ENCODE measurements around the gene TOP2A. TPM values are rescaled to one million over a fixed set of nuclear protein-coding genes. Genes with fewer than 3 reads are reported as not detected.

TOP2A gene
- total RNA-seq, 1 experiment from 2014 or later, result 235 TPM

GRCh38 chr17:40343219-40344119 is 74.2 kb downstream of the TOP2A start:
- Histone ChIP-seq H3F3A (ENCODE audit: insufficient read depth, low read depth) (peaks cover 23% of the 10 kb centered on the region), H3K36me3 (ENCODE audit: low read depth) (no peaks in the 10 kb centered on the region), H3K9me2 (ENCODE audit: insufficient read depth) (no peaks in the 10 kb centered on the region), H3K79me2 (ENCODE audit: low read depth) (peaks cover 38% of the 10 kb centered on the region), H2AFZ (no peak overlapping the region), H3K27ac (no peak overlapping the region), H3K27me3 (ENCODE audit: insufficient read depth, low read depth) (no peaks in the 10 kb centered on the region), H3K4me3 (no peak overlapping the region), H3K9me3 (ENCODE audit: insufficient read depth, low read depth) (no peaks in the 10 kb centered on the region), H3K4me2 (peak overlapping the region; percentile 82), H4K20me1 (ENCODE audit: insufficient read depth) (no peaks in the 10 kb centered on the region; the same call in 1 of the 2 replicates), H3K4me1 (replicated peaks; ENCODE audit: insufficient read depth) (peaks cover 12% of the 10 kb centered on the region; the same call in 1 of the 2 replicates)
- intact Hi-C loops (cut with micrococcal nuclease; ENCODE audit: unreplicated experiment), result no loop called here
- TF ChIP-seq EZH2 (IDR thresholded peaks at IDR 0.05; ENCODE audit: low read depth) (no peak), CTCF (conservative IDR thresholded peaks at IDR 0.05) (no peak)
- no peak for DNase-seq
- BruUV-seq (replicated peaks), result no TSS peak
- ChIA-PET CTCF (interaction anchor here (0.6 to 1.1 kb wide), 2 partner anchors 27 to 164 kb away, joined by 3 read pairs; no protein-coding TSS in a partner anchor), POLR2A (ENCODE audit: unreplicated experiment) (no interaction called here)

GRCh38 chr17:40342504-40343218 is 75.0 kb downstream of the TOP2A start:
- Histone ChIP-seq H3K4me2 (peak overlapping the region; percentile 82), H3K36me3 (ENCODE audit: low read depth) (no peaks in the 10 kb centered on the region), H4K20me1 (ENCODE audit: insufficient read depth) (no peaks in the 10 kb centered on the region; the same call in 1 of the 2 replicates), H3K27ac (no peak overlapping the region), H3K4me3 (peak overlapping the region; percentile 65), H3K79me2 (ENCODE audit: low read depth) (peaks cover 44% of the 10 kb centered on the region), H3K27me3 (ENCODE audit: insufficient read depth, low read depth) (no peaks in the 10 kb centered on the region), H3K4me1 (replicated peaks; ENCODE audit: insufficient read depth) (peaks cover 12% of the 10 kb centered on the region; the same call in 1 of the 2 replicates), H3K9me2 (ENCODE audit: insufficient read depth) (no peaks in the 10 kb centered on the region), H2AFZ (no peak overlapping the region), H3F3A (ENCODE audit: insufficient read depth, low read depth) (peaks cover 23% of the 10 kb centered on the region), H3K9me3 (ENCODE audit: insufficient read depth, low read depth) (no peaks in the 10 kb centered on the region)
- DNase-seq, result no peak
- POLR2A ChIA-PET (ENCODE audit: unreplicated experiment), result no interaction called here
- CTCF ChIA-PET, result interaction anchor here (1.1 to 1.2 kb wide), 2 partner anchors 26 kb away, joined by 3 to 11 read pairs; no protein-coding TSS in a partner anchor
- TSS peak; percentile 46 for BruUV-seq (replicated peaks)
- intact Hi-C loops (cut with micrococcal nuclease; ENCODE audit: unreplicated experiment), result no loop called here
- TF ChIP-seq EZH2 (IDR thresholded peaks at IDR 0.05; ENCODE audit: low read depth) (no peak), CTCF (conservative IDR thresholded peaks at IDR 0.05) (no peak)

- Histone ChIP-seq H3K36me3 (ENCODE audit: low read depth) (no peaks in the 10 kb centered on the region), H3K27ac (peak overlapping the region; percentile 49), H3K27me3 (ENCODE audit: insufficient read depth, low read depth) (no peaks in the 10 kb centered on the region), H3K79me2 (ENCODE audit: low read depth) (peaks cover 50% of the 10 kb centered on the region), H2AFZ (peak overlapping the region; percentile 82), H3K9me3 (ENCODE audit: insufficient read depth, low read depth) (no peaks in the 10 kb centered on the region), H3F3A (ENCODE audit: insufficient read depth, low read depth) (peaks cover 23% of the 10 kb centered on the region), H3K4me3 (peak overlapping the region; percentile 65), H3K4me2 (peak overlapping the region; percentile 82), H3K9me2 (ENCODE audit: insufficient read depth) (no peaks in the 10 kb centered on the region), H3K4me1 (replicated peaks; ENCODE audit: insufficient read depth) (peaks cover 12% of the 10 kb centered on the region; the same call in 1 of the 2 replicates), H4K20me1 (ENCODE audit: insufficient read depth) (no peaks in the 10 kb centered on the region; the same call in 1 of the 2 replicates)
- no TSS peak for BruUV-seq (replicated peaks)
- POLR2A ChIA-PET (ENCODE audit: unreplicated experiment), result no interaction called here
- TF ChIP-seq CTCF (conservative IDR thresholded peaks at IDR 0.05), result no peak
- peak; percentile 51 to 71 for DNase-seq
- CTCF ChIA-PET, result interaction anchor here (1.2 kb wide), 1 partner anchor 25 kb away, joined by 11 read pairs; no protein-coding TSS in a partner anchor
- intact Hi-C loops (cut with micrococcal nuclease; ENCODE audit: unreplicated experiment), result loop anchor here (1.0 to 2.0 kb wide), 3 partner anchors 23 to 39 kb away; no protein-coding TSS in a partner anchor
Measured at GRCh38 chr17:40341808-40342503, 75.7 kb downstream of the TOP2A start.
